Stimulated activated CD8-positive, alpha-beta memory T cell treated with anti-CD3 and anti-CD28 coated beads, Interleukin-4, amount 100 ng/mL, for 1 hour (primary cell): Measurements from ENCODE around the gene MMUT.
A peak's percentile ranks its signal among the peaks of the same experiment; 100 is the strongest.
"Not testable (repeated sequence)": the region's sequence is repeated elsewhere in the genome, so short reads cannot be mapped to it uniquely, and the experiment has no call there.

ENCODE experiments used
- DNase-seq, 2 donors: peaks; one replicate each; pipeline ENCODE4 v3.0.0-alpha.2; 2020; ENCODE audit warnings: low read depth in 2 of 2, low spot score in 1 of 2

MMUT gene

GRCh38 chr6:49462927-49463611, at the start of gene MMUT, which contains the start of gene CENPQ:
Gene MMUT, minus strand, starts transcription at chr6:49463253. Its CDS starts 3,787 bp downstream, at chr6:49459466.
Gene CENPQ, plus strand, starts transcription at chr6:49463370. Its CDS starts 6,807 bp downstream, at chr6:49470177.
- peak; percentile 72 to 78 for DNase-seq

- DNase-seq: no peak
These were observed 46.3 kb upstream of the MMUT start for GRCh38 chr6:49509342-49509741.

- DNase-seq: no peak
These were observed 43.6 kb upstream of the MMUT start for GRCh38 chr6:49506569-49507111.

- no peak for DNase-seq
These were observed 41.6 kb upstream of the MMUT start for GRCh38 chr6:49504666-49505065.

- DNase-seq: no peak
These were observed 36.6 kb upstream of the MMUT start, which contains the start of gene GLYATL3 for GRCh38 chr6:49499623-49500022. Gene GLYATL3, plus strand, starts transcription at chr6:49499923. Its CDS starts 12,068 bp downstream, at chr6:49511991.

- no peak for DNase-seq
These were observed 36.1 kb upstream of the MMUT start for GRCh38 chr6:49499126-49499525.

GRCh38 chr6:49497304-49497703, 34.3 kb upstream of the MMUT start:
- no peak for DNase-seq

- DNase-seq: no peak
These were observed 27.6 kb upstream of the MMUT start for GRCh38 chr6:49490633-49491032.

GRCh38 chr6:49483380-49483779, 20.3 kb upstream of the MMUT start:
- not testable (repeated sequence) for DNase-seq

- DNase-seq: not testable (repeated sequence)
These were observed 18.8 kb upstream of the MMUT start for GRCh38 chr6:49481846-49482245.

- DNase-seq: no peak
These were observed 16.4 kb upstream of the MMUT start for GRCh38 chr6:49479308-49479970.

GRCh38 chr6:49476564-49476963, 13.5 kb upstream of the MMUT start:
- not testable (repeated sequence) for DNase-seq

- no peak for DNase-seq
These were observed 5.0 kb upstream of the MMUT start for GRCh38 chr6:49468042-49468441.

GRCh38 chr6:49464691-49465090, 1.6 kb upstream of the MMUT start:
- DNase-seq: no peak

GRCh38 chr6:49463612-49463967, 537 bp upstream of the MMUT start:
- DNase-seq: no peak

GRCh38 chr6:49462599-49462926, 490 bp downstream of the MMUT start:
- DNase-seq: no peak

- no peak for DNase-seq
These were observed 982 bp downstream of the MMUT start for GRCh38 chr6:49462071-49462470.

GRCh38 chr6:49457771-49458170, 5.3 kb downstream of the MMUT start:
- no peak for DNase-seq

GRCh38 chr6:49454787-49455709, 8.0 kb downstream of the MMUT start:
- DNase-seq: no peak

- no peak for DNase-seq
These were observed 9.8 kb downstream of the MMUT start for GRCh38 chr6:49453221-49453620.

- no peak for DNase-seq
These were observed 32.2 kb downstream of the MMUT start for GRCh38 chr6:49430866-49431265.
